Kidney (tissue), 22 donors: ENCODE results near the gene IMMP2L. TPM values are rescaled to one million over a fixed set of nuclear protein-coding genes. Genes with fewer than 3 reads are reported as not detected.
"Not testable (repeated sequence)": the region's sequence is repeated elsewhere in the genome, so short reads cannot be mapped to it uniquely, and the experiment has no call there.

ENCODE experiments used
- DNase-seq, 5 donors: peaks; one replicate each; pipeline ENCODE4 v3.0.0-alpha.2; 2013 to 2020
- FAIRE-seq: peaks from 2 replicates; lab custom pipeline; 2012; peaks lifted over from hg19 to GRCh38; lab: Jason Lieb, UNC
- H3K27ac ChIP-seq, 2 donors: one replicate each; pipeline ENCODE4 v1.7.0; 2013; ENCODE audit warnings: low read depth in 2 of 2, low read length in 2 of 2, inconsistent platforms in 1 of 2
- H3K27me3 ChIP-seq: one replicate; pipeline ENCODE4 v1.7.1; 2013; ENCODE audit warnings: low read length, inconsistent platforms; ENCODE audit not compliant: control insufficient read depth, insufficient read depth
- H3K36me3 ChIP-seq, 3 donors: one replicate each; pipeline versions ENCODE4 v1.7.0 to v1.7.1; 2013; ENCODE audit warnings: low read length in 3 of 3, control low read depth in 1 of 3, inconsistent platforms in 1 of 3; ENCODE audit not compliant: insufficient read depth in 3 of 3, control insufficient read depth in 2 of 3
- H3K4me1 ChIP-seq, 3 donors: one replicate each; pipeline versions ENCODE4 v1.7.0 to v1.7.1; 2013; ENCODE audit warnings: low read length in 3 of 3, inconsistent platforms in 1 of 3, low read depth in 1 of 3; ENCODE audit not compliant: control insufficient read depth in 2 of 3, insufficient read depth in 2 of 3
- H3K4me3 ChIP-seq, 3 donors: one replicate each; pipeline versions ENCODE4 v1.7.0 to v1.8.1; 2013; ENCODE audit warnings: low read length in 3 of 3, control low read depth in 1 of 3, inconsistent platforms in 1 of 3
- H3K9ac ChIP-seq, 3 donors: one replicate each; pipeline versions ENCODE4 v1.7.0 to v1.7.1; 2013; ENCODE audit warnings: low read length in 3 of 3, control low read depth in 1 of 3, inconsistent platforms in 1 of 3
- H3K9me3 ChIP-seq, 3 donors: one replicate each; pipeline versions ENCODE4 v1.7.0 to v1.7.1; 2013; ENCODE audit warnings: low read length in 3 of 3, control low read depth in 1 of 3, inconsistent platforms in 1 of 3; ENCODE audit not compliant: control insufficient read depth in 2 of 3, insufficient read depth in 1 of 3
- intact Hi-C: fragments of 100-400 bp; cut with DNase I; formaldehyde crosslinking; loops from one replicate; pipeline ENCODE4 v1.11.1; 2022
- long read RNA-seq, 10 donors: library from polyadenylated mRNA in 1 of 10; unstranded in 1 of 10; transcript quantifications; one replicate each; pipeline ENCODE4 v2.0.0 and lab custom pipeline, GENCODE V29; 2021 to 2026
- polyA plus RNA-seq: library from polyadenylated mRNA; stranded (reverse); fragments of 350-450 nt; fragmentation: Illumina TruSeq; extraction: RNeasy Lipid Tissue Mini Kit (QIAGEN cat#74804); gene quantifications from one replicate; pipeline ENCODE4 v1.2.3, GENCODE V29; 2014; ENCODE audit warnings: low read depth, low replicate concordance; ENCODE audit not compliant: insufficient read depth
- total RNA-seq: library from RNA; stranded (reverse); fragmentation: NEBNext Ultra II Directional; extraction: Animal tissue kit (Norgen Biotek cat#: 25700); gene quantifications from one replicate; pipeline ENCODE4 v1.2.1, GENCODE V29; 2021
- TF ChIP-seq, protein P1 (sequence below): IDR thresholded peaks from 3 replicates; pipeline ENCODE4 v1.5.1; 2012; ENCODE audit warnings: mild to moderate bottlenecking, moderate library complexity, borderline replicate concordance; ENCODE audit not compliant: insufficient read depth; ENCODE audit errors: extremely low read depth
- donor health status: control.
- donor health status: control.
- donor health status: control.
- donor health status: control.
- donor health status: control.
- donor health status: DM: yes; HTN: yes; CAD: no.
- donor health status: Normal renal cell carcinoma (clear cell type).

The IMMP2L gene
- total RNA-seq (46.4 TPM), polyA plus RNA-seq (52.1 TPM)
- long read RNA-seq, donor 1, result 0 reads
- long read RNA-seq, donor 2, result 0 reads
- long read RNA-seq, donor 3, result 0 reads
- long read RNA-seq, donor 4, partial matches to known transcripts, result 14 of 14 reads
- long read RNA-seq, donor 4, other reads (novel, unspliced or antisense), result 0 of 14 reads
- long read RNA-seq, donor 5, result 0 reads
- long read RNA-seq, donor 6, result 0 reads
- long read RNA-seq, donor 7, partial matches to known transcripts, result 1 of 15 reads
- long read RNA-seq, donor 7, other reads (novel, unspliced or antisense), result 14 of 15 reads
- long read RNA-seq, donor 8, result 0 reads
- long read RNA-seq, donor 9, result 0 reads
- long read RNA-seq, donor 10, result 0 reads

DNA sequence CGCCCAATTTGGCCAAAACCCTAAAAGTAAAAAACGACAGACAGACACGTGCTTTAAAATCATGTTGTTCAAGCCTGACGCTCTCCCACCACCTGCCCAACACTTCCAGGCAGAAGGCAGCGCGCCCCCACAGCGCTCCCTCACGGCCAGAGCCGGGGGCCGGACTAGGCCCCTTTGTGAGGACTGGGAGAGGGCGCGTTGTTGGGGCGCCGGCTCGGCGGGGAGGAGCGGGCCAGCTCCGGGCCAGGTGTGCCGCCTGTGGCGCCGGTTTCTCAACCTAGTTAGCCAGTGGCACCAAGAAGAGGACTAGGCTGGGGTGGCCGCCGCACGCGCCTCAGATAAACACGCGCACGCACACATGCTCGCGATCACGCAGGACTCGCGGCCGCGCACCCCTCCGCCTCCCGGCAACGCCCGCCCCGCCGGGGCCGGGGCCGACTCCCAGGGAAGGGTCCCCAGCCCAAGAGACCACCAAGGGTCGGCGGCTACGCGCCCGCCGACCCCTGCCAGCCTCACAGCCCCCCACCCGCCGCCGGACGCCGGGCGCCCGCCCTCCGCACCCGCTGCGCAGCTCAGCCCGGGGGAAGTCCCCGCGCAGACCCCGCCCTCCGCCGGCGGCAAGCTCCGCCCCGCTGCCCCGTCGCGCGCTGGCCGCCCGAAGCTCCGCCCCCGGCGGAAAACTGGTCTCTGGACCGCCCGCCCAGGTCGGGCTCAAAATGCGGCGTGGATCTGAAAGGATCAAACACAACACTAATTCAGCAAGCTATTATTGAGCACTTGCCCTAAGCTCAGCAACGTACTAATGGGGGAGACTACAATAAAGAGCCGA, at the start of gene IMMP2L:
Gene IMMP2L (minus strand): TSS at position 589 of the 829 bp plus-strand sequence.
- Histone ChIP-seq H3K36me3 (peaks cover 0 to 4% (median 0%) of the 10 kb centered on the region in 3 donors), H3K4me3 (peak within 1 kb of the TSS; percentile 65 to 77 (median 77)), H3K9ac (peak within 1 kb of the TSS; percentile 61 to 83 (median 64)), H3K9me3 (no peaks in the 10 kb centered on the region), H3K27me3 (no peaks in the 10 kb centered on the region), H3K4me1 (peaks cover 0 to 8% (median 4%) of the 10 kb centered on the region in 3 donors), H3K27ac (peak within 1 kb of the TSS; percentile 75 to 90)
- intact Hi-C loops, result no loop called here
- TF ChIP-seq, protein P1, sequence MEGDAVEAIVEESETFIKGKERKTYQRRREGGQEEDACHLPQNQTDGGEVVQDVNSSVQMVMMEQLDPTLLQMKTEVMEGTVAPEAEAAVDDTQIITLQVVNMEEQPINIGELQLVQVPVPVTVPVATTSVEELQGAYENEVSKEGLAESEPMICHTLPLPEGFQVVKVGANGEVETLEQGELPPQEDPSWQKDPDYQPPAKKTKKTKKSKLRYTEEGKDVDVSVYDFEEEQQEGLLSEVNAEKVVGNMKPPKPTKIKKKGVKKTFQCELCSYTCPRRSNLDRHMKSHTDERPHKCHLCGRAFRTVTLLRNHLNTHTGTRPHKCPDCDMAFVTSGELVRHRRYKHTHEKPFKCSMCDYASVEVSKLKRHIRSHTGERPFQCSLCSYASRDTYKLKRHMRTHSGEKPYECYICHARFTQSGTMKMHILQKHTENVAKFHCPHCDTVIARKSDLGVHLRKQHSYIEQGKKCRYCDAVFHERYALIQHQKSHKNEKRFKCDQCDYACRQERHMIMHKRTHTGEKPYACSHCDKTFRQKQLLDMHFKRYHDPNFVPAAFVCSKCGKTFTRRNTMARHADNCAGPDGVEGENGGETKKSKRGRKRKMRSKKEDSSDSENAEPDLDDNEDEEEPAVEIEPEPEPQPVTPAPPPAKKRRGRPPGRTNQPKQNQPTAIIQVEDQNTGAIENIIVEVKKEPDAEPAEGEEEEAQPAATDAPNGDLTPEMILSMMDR, result no peak
- no peak for FAIRE-seq
- peak; percentile 92 to 96 (median 95) for DNase-seq

DNA sequence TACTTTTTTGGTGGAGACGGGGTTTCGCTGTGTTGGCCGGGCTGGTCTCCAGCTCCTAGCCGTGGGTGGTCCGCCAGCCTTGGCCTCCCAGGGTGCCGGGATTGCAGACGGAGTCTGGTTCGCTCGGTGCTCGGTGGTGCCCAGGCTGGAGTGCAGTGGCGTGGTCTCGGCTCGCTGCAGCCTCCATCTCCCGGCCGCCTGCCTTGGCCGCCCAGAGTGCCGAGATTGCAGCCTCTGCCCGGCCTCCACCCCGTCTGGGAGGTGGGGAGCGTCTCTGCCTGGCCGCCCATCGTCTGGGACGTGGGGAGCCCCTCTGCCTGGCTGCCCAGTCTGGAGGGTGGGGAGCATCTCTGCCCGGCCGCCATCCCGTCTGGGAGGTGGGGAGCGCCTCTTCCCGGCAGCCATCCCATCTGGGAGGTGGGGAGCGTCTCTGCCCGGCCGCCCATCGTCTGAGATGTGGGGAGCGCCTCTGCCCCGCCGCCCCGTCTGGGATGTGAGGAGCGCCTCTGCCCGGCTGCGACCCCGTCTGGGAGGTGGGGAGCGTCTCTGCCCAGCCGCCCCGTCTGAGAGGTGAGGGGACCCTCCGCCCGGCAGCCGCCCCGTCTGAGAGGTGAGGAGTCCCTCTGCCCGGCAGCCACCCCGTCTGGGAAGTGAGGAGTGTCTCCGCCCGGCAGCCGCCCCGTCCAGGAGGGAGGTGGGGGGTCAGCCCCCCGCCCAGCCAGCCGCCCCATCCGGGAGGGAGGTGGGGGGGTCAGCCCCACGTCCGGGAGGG, 47.4 kb upstream of the IMMP2L start:
- H3K4me3 ChIP-seq, FAIRE-seq: not testable (repeated sequence)
- peak in 1 of 5 donors; percentile 55 for DNase-seq

DNA sequence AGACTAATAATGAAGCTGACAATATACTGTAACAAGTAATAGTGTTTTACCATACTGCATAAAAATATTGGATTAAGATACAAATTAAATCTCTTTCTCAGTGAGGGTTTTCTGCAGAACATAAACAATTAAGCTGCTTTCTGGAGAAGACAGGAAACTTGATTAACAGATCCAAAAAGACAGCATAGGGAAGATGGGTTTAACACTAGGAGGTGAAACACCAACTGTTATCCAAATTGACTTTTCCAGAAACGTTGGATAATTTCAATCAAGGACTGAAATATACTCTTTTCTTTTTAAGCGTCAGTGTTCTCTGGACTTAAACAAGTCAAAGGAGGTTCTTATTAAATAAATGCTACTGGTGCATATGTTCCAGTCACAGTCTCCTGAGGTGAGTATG, 45.3 kb upstream of the IMMP2L start:
- TF ChIP-seq, protein P1, result no peak
- no peaks in the 10 kb centered on the region for H3K4me1 ChIP-seq
- H3K27me3 ChIP-seq, result no peaks in the 10 kb centered on the region
- H3K9me3 ChIP-seq, result no peaks in the 10 kb centered on the region
- no peak overlapping the region for H3K27ac ChIP-seq
- no peak overlapping the region for H3K4me3 ChIP-seq
- intact Hi-C loops, result no loop called here
- H3K36me3 ChIP-seq, result no peaks in the 10 kb centered on the region
- DNase-seq (no peak), FAIRE-seq (no peak)
- no peak overlapping the region for H3K9ac ChIP-seq

More for the DNA sequence above, 47.4 kb upstream of the IMMP2L start:
- H3K27ac ChIP-seq, intact Hi-C loops, H3K4me1 ChIP-seq, H3K27me3 ChIP-seq, H3K36me3 ChIP-seq, H3K9me3 ChIP-seq, H3K9ac ChIP-seq: not testable (repeated sequence)
